Stimulated activated CD8-positive, alpha-beta memory T cell treated with anti-CD3 and anti-CD28 coated beads, Interleukin-7, amount 100 ng/mL, for 48 hours (primary cell): Measurements from ENCODE around the gene DYNLL1.
"Not testable (repeated sequence)": the region's sequence is repeated elsewhere in the genome, so short reads cannot be mapped to it uniquely, and the experiment has no call there.

Experiments
- DNase-seq, 2 donors: peaks; one replicate each; pipeline ENCODE4 v3.0.0-alpha.2; 2020; ENCODE audit warnings: low read depth in 1 of 2; ENCODE audit errors: extremely low read depth in 1 of 2

DYNLL1 gene

GRCh38 chr12:120504587-120504986, 8.7 kb downstream of the DYNLL1 start:
- DNase-seq: no peak

GRCh38 chr12:120508537-120508936, 12.6 kb downstream of the DYNLL1 start:
- no peak for DNase-seq

- no peak for DNase-seq
Observed at GRCh38 chr12:120514002-120514401, 18.1 kb downstream of the DYNLL1 start.

- no peak for DNase-seq
Observed at GRCh38 chr12:120515496-120515895, 19.6 kb downstream of the DYNLL1 start.

GRCh38 chr12:120519324-120519723, 23.4 kb downstream of the DYNLL1 start:
- not testable (repeated sequence) for DNase-seq

GRCh38 chr12:120522568-120522967, 26.7 kb downstream of the DYNLL1 start:
- DNase-seq: no peak

- peak; percentile 68 to 75 for DNase-seq
Observed at GRCh38 chr12:120528861-120529525, 33.1 kb downstream of the DYNLL1 start, which contains the start of gene COQ5. COQ5 (minus strand) TSS chr12:120529158; CDS start chr12:120529141, 17 bp downstream.

GRCh38 chr12:120529641-120530417, 33.9 kb downstream of the DYNLL1 start:
- DNase-seq: no peak

GRCh38 chr12:120530418-120530761, 34.5 kb downstream of the DYNLL1 start:
- not testable (repeated sequence) for DNase-seq

- no peak for DNase-seq
Observed at GRCh38 chr12:120532701-120533238, 36.9 kb downstream of the DYNLL1 start.

GRCh38 chr12:120534203-120534702, 38.3 kb downstream of the DYNLL1 start, which contains the start of gene RNF10:
RNF10 (plus strand) TSS chr12:120534356; CDS start chr12:120534812, 456 bp downstream.
- peak in 1 of 2 donors; percentile 37 for DNase-seq

- DNase-seq: no peak
Observed at GRCh38 chr12:120534703-120535655, 39.1 kb downstream of the DYNLL1 start.

GRCh38 chr12:120536064-120536791, 40.3 kb downstream of the DYNLL1 start:
- DNase-seq: no peak

GRCh38 chr12:120537856-120538220, 41.9 kb downstream of the DYNLL1 start:
- no peak for DNase-seq

- DNase-seq: no peak
Observed at GRCh38 chr12:120538281-120539156, 42.6 kb downstream of the DYNLL1 start.

- DNase-seq: no peak
Observed at GRCh38 chr12:120539303-120539702, 43.4 kb downstream of the DYNLL1 start.

- no peak for DNase-seq
Observed at GRCh38 chr12:120540445-120540844, 44.5 kb downstream of the DYNLL1 start.

GRCh38 chr12:120542166-120542565, 46.3 kb downstream of the DYNLL1 start:
- DNase-seq: no peak

GRCh38 chr12:120544691-120545090, 48.8 kb downstream of the DYNLL1 start:
- DNase-seq: no peak
